ENCODE data around the gene PTEN.
A peak's percentile ranks its signal among the peaks of the same experiment; 100 is the strongest.

Gene PTEN

DNA sequence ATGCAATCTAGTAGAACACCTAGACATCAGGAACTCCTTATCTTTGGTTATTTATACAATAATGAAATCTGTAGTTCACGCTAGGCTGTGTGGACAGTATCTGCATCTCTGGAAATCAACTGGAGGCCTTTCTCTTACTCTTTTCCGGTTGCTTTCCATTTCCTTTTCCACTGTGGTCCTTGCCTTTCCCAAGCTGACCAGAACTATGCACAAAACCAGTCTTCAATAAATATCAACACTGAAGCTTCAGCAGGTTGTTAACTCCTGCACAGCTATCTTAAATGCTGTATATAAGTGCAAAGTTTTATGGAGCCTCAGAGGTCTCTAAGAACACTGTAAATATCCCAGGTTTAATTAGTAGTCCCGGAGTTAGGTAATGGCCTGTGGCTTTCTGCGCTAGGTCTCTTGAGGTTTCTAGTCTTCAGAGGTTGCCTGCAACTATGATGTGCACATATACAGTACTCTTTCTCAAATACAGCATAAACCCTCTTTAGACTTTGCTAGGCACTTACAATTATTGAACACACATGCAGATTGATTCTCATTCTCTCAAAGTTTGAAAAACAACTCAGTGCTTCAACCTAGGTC lies 2.5 kb upstream of the PTEN start:
- no peaks in the 10 kb centered on the region for H3K9me3 ChIP-seq (ENCODE audit: control insufficient read depth, insufficient read depth, low read depth, low read length)
- POLR2A ChIA-PET = interaction anchor here (0.6 to 2.9 kb wide), 4 partner anchors 15 to 253 kb away, joined by 4 to 29 read pairs (median 5); no protein-coding TSS in a partner anchor
- H3K4me1 ChIP-seq (ENCODE audit: control insufficient read depth, insufficient read depth, low read length) = peaks cover 12% of the 10 kb centered on the region; the same call in 1 of the 2 replicates
- no peaks in the 10 kb centered on the region for H3K36me3 ChIP-seq (ENCODE audit: control insufficient read depth in 2 of 2, insufficient read depth in 1 of 2, low read length in 2 of 2)
- TF ChIP-seq ZNF843 (tag by site-specific recombination; IDR thresholded peaks at IDR 0.05) (0 out of 2 replicates have a peak, but pooled peaks have one; percentile 21), ZNF10 (tag by site-specific recombination; IDR thresholded peaks at IDR 0.05) (no peak), ZNF561 (tag by site-specific recombination; IDR thresholded peaks at IDR 0.05; ENCODE audit: borderline replicate concordance) (no peak), ZNF341 (tag by site-specific recombination; IDR thresholded peaks at IDR 0.05; ENCODE audit: low read depth) (peak; percentile 5; the same call in 1 of the 2 replicates), OSR2 (tag by site-specific recombination; IDR thresholded peaks at IDR 0.05) (no peak), ZNF473 (tag by site-specific recombination; IDR thresholded peaks at IDR 0.05) (no peak), ZNF366 (tag by site-specific recombination; conservative IDR thresholded peaks at IDR 0.05) (no peak), GLIS2 (tag by site-specific recombination; IDR thresholded peaks at IDR 0.05) (no peak), TRIM28 (IDR thresholded peaks at IDR 0.05; ENCODE audit: borderline replicate concordance, low read length) (no peak), ZNF335 (tag by site-specific recombination; conservative IDR thresholded peaks at IDR 0.05) (0 out of 2 replicates have a peak, but pooled peaks have one; percentile 21), FEZF1 (tag by site-specific recombination; IDR thresholded peaks at IDR 0.05) (no peak), ZNF664 (tag by site-specific recombination; IDR thresholded peaks at IDR 0.05) (0 out of 2 replicates have a peak, but pooled peaks have one; percentile 3), IKZF3 (tag by site-specific recombination; IDR thresholded peaks at IDR 0.05) (peak; percentile 54), ZNF311 (tag by site-specific recombination; IDR thresholded peaks at IDR 0.05; ENCODE audit: borderline replicate concordance) (no peak), ZNF433 (tag by site-specific recombination; IDR thresholded peaks at IDR 0.05; ENCODE audit: low read depth) (no peak)
- TF ChIP-seq, protein P1, sequence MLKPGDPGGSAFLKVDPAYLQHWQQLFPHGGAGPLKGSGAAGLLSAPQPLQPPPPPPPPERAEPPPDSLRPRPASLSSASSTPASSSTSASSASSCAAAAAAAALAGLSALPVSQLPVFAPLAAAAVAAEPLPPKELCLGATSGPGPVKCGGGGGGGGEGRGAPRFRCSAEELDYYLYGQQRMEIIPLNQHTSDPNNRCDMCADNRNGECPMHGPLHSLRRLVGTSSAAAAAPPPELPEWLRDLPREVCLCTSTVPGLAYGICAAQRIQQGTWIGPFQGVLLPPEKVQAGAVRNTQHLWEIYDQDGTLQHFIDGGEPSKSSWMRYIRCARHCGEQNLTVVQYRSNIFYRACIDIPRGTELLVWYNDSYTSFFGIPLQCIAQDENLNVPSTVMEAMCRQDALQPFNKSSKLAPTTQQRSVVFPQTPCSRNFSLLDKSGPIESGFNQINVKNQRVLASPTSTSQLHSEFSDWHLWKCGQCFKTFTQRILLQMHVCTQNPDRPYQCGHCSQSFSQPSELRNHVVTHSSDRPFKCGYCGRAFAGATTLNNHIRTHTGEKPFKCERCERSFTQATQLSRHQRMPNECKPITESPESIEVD (tag by site-specific recombination; IDR thresholded peaks at IDR 0.05) = peak; percentile 44; the same call in 1 of the 2 replicates
- TF ChIP-seq, protein P2, sequence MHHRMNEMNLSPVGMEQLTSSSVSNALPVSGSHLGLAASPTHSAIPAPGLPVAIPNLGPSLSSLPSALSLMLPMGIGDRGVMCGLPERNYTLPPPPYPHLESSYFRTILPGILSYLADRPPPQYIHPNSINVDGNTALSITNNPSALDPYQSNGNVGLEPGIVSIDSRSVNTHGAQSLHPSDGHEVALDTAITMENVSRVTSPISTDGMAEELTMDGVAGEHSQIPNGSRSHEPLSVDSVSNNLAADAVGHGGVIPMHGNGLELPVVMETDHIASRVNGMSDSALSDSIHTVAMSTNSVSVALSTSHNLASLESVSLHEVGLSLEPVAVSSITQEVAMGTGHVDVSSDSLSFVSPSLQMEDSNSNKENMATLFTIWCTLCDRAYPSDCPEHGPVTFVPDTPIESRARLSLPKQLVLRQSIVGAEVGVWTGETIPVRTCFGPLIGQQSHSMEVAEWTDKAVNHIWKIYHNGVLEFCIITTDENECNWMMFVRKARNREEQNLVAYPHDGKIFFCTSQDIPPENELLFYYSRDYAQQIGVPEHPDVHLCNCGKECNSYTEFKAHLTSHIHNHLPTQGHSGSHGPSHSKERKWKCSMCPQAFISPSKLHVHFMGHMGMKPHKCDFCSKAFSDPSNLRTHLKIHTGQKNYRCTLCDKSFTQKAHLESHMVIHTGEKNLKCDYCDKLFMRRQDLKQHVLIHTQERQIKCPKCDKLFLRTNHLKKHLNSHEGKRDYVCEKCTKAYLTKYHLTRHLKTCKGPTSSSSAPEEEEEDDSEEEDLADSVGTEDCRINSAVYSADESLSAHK (tag by site-specific recombination; IDR thresholded peaks at IDR 0.05) = 0 out of 2 replicates have a peak, but pooled peaks have one; percentile 10
- TF ChIP-seq, protein P3, sequence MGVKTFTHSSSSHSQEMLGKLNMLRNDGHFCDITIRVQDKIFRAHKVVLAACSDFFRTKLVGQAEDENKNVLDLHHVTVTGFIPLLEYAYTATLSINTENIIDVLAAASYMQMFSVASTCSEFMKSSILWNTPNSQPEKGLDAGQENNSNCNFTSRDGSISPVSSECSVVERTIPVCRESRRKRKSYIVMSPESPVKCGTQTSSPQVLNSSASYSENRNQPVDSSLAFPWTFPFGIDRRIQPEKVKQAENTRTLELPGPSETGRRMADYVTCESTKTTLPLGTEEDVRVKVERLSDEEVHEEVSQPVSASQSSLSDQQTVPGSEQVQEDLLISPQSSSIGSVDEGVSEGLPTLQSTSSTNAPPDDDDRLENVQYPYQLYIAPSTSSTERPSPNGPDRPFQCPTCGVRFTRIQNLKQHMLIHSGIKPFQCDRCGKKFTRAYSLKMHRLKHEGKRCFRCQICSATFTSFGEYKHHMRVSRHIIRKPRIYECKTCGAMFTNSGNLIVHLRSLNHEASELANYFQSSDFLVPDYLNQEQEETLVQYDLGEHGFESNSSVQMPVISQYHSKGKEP (tag by site-specific recombination; IDR thresholded peaks at IDR 0.05) = peak; percentile 66
- TF ChIP-seq, protein P4, sequence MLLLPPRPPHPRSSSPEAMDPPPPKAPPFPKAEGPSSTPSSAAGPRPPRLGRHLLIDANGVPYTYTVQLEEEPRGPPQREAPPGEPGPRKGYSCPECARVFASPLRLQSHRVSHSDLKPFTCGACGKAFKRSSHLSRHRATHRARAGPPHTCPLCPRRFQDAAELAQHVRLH (tag by site-specific recombination; IDR thresholded peaks at IDR 0.05) = peak; percentile 5; the same call in 1 of the 2 replicates
- no peak overlapping the region for H3K4me3 ChIP-seq (ENCODE audit: low read depth, low read length)
- CTCF ChIA-PET = interaction anchor here (0.6 to 1.6 kb wide), 7 partner anchors 11 to 946 kb away, joined by 3 to 11 read pairs (median 3); no protein-coding TSS in a partner anchor
- peak overlapping the region; percentile 99 for H3K27ac ChIP-seq (ENCODE audit: extremely low read depth, low read depth, low read length)

Measured in HEK293 (cell line).